GM12878 (cell line): ENCODE results near the gene CEP131. TPM values are rescaled to one million over a fixed set of nuclear protein-coding genes. Genes with fewer than 3 reads are reported as not detected.

Source experiments
- ATAC-seq: fragments of 200-7000 bp; cut with Tn5 transposase; 3 replicates; pipeline ENCODE4 v1.9.1; 2020; ENCODE audit warnings: mild to moderate bottlenecking, moderate library complexity
- BruUV-seq: library from RNA; stranded (reverse); fragments of 400-500 nt; replicated peaks from 2 replicates; lab custom pipeline; 2021; lab: Mats Ljungman, UMichigan
- CTCF ChIA-PET: fragments of 300-600 bp; sonication (Branson Sonifier 250); formaldehyde crosslinking; extraction: SDS; loops from one replicate; lab custom pipeline; 2021; ENCODE audit warnings: inconsistent platforms; lab: Yijun Ruan, JAX
- POLR2A ChIA-PET: fragments of 350-600 bp; formaldehyde crosslinking; extraction: SDS; loops from one replicate; lab custom pipeline; 2021; ENCODE audit warnings: inconsistent platforms; lab: Charles Lee
- RAD21 ChIA-PET: fragments of 300-600 bp; sonication (Branson Sonifier 250); formaldehyde crosslinking; loops from one replicate; lab custom pipeline; 2023; ENCODE audit warnings: antibody characterized with exemption; ENCODE audit not compliant: unreplicated experiment; lab: Charles Lee
- SMC1A ChIA-PET: fragments of 300-600 bp; sonication (Branson Sonifier 250); formaldehyde crosslinking; loops from one replicate; lab custom pipeline; 2023; ENCODE audit not compliant: unreplicated experiment, uncharacterized antibody; lab: Charles Lee
- DNase-seq: peaks from one replicate; pipeline ENCODE4 v3.0.0-alpha.2; 2011; ENCODE audit warnings: low read depth, low spot score
- FAIRE-seq: peaks from 3 replicates; lab custom pipeline; 2011; peaks lifted over from hg19 to GRCh38; lab: Jason Lieb, UNC
- H2AFZ ChIP-seq: 2 replicates; pipeline ENCODE4 v1.6.0; 2011; ENCODE audit warnings: low read depth, low read length, control low read depth; ENCODE audit not compliant: control insufficient read depth
- H3K27ac ChIP-seq: 2 replicates; pipeline ENCODE4 v1.5.1; 2011; ENCODE audit warnings: control low read depth; ENCODE audit not compliant: control insufficient read depth, insufficient read depth
- H3K27me3 ChIP-seq, 2 experiments: replicated peaks in 1 of 2; 2 replicates each; pipeline versions ENCODE4 v1.6.0 to v1.6.1; 2011; ENCODE audit warnings: low read length in 1 of 2; ENCODE audit not compliant: control insufficient read depth in 2 of 2, insufficient read depth in 2 of 2
- H3K36me3 ChIP-seq, 2 experiments: 2 replicates each; pipeline ENCODE4 v1.5.1; 2011; ENCODE audit warnings: low read length in 1 of 2; ENCODE audit not compliant: control insufficient read depth in 2 of 2, insufficient read depth in 2 of 2
- H3K4me1 ChIP-seq: 2 replicates; pipeline ENCODE4 v1.6.1; 2011; ENCODE audit warnings: mild to moderate bottlenecking, low read length, moderate library complexity, mixed read lengths; ENCODE audit not compliant: control insufficient read depth, insufficient read depth
- H3K4me2 ChIP-seq: 2 replicates; pipeline ENCODE4 v1.6.0; 2011; ENCODE audit warnings: control low read depth; ENCODE audit not compliant: control insufficient read depth, insufficient read depth
- H3K4me3 ChIP-seq: fragments of 200-600 bp; sonication (generic); 2 replicates; pipeline ENCODE4 v1.5.1; 2016
- H3K79me2 ChIP-seq: 2 replicates; pipeline ENCODE4 v1.6.0; 2011; ENCODE audit warnings: low read length; ENCODE audit not compliant: control insufficient read depth, insufficient read depth
- H3K9ac ChIP-seq: 2 replicates; pipeline ENCODE4 v1.8.0; 2011; ENCODE audit warnings: low read length, control low read depth, mixed read lengths; ENCODE audit not compliant: control insufficient read depth, insufficient read depth
- H3K9me3 ChIP-seq: replicated peaks from 3 replicates; pipeline ENCODE4 v1.5.1; 2011; ENCODE audit warnings: mild to moderate bottlenecking, low read length; ENCODE audit not compliant: control insufficient read depth, insufficient read depth
- H4K20me1 ChIP-seq: 2 replicates; pipeline ENCODE4 v1.6.0; 2011; ENCODE audit not compliant: control insufficient read depth, insufficient read depth
- BCL11A ChIP-seq: IDR thresholded peaks from 2 replicates; pipeline ENCODE4 v1.6.1; 2011; ENCODE audit warnings: low read depth, low read length
- EGR1 ChIP-seq, 2 experiments: IDR thresholded peaks; 1 replicate in 1 of 2; 2 replicates in 1 of 2; pipeline ENCODE4 v1.6.1; 2011 to 2012; ENCODE audit warnings: low read depth in 2 of 2, low read length in 2 of 2, borderline replicate concordance in 1 of 2, mild to moderate bottlenecking in 1 of 2, moderate library complexity in 1 of 2
- ELK1 ChIP-seq: IDR thresholded peaks from 2 replicates; pipeline ENCODE4 v1.6.1; 2012; ENCODE audit warnings: low read depth, low read length, improper control_type of control experiment
- ETV6 ChIP-seq, 2 experiments: fragments of 450-650 bp in 1 of 2; IDR thresholded peaks in 1 of 2; conservative IDR thresholded peaks in 1 of 2; 2 replicates each; pipeline ENCODE4 v1.6.1; 2014; ENCODE audit warnings: antibody characterized with exemption in 1 of 2, borderline replicate concordance in 1 of 2, low read depth in 1 of 2, mild to moderate bottlenecking in 1 of 2, moderate library complexity in 1 of 2
- GATAD2B ChIP-seq: fragments of 450-650 bp; conservative IDR thresholded peaks from 2 replicates; pipeline ENCODE4 v1.6.1; 2017; ENCODE audit warnings: low read depth, mild to moderate bottlenecking, moderate library complexity
- JUNB ChIP-seq: IDR thresholded peaks from 2 replicates; pipeline ENCODE4 v1.6.1; 2016; ENCODE audit warnings: antibody characterized with exemption, mild to moderate bottlenecking
- MAX ChIP-seq: IDR thresholded peaks from 2 replicates; pipeline ENCODE4 v1.6.1; 2012; ENCODE audit warnings: low read depth, low read length, improper control_type of control experiment
- NBN ChIP-seq: fragments of 450-650 bp; IDR thresholded peaks from 2 replicates; pipeline ENCODE4 v1.6.1; 2016
- STAT3 ChIP-seq: IDR thresholded peaks from 2 replicates; pipeline ENCODE4 v1.6.1; 2011; ENCODE audit warnings: low read depth, low read length, improper control_type of control experiment
- YBX1 ChIP-seq: fragments of 450-650 bp; IDR thresholded peaks from 2 replicates; pipeline ENCODE4 v1.6.1; 2016; ENCODE audit warnings: antibody characterized with exemption
- ZBTB4 ChIP-seq: fragments of 450-650 bp; formaldehyde crosslinking; IDR thresholded peaks from 2 replicates; pipeline ENCODE4 v1.4.0; 2022; ENCODE audit warnings: mild to moderate bottlenecking, moderate library complexity
- WGBS: methylation state at CpG from one replicate; pipeline ENCODE4 v1.1.6; 2016; ENCODE audit warnings: low lambda C conversion rate; ENCODE audit not compliant: insufficient replicate concordance, insufficient coverage; ENCODE audit errors: missing lambda C conversion rate; 5-methylcytosine and 5-hydroxymethylcytosine counted together
- in situ Hi-C: fragments of 300-500 bp; cut with MboI; formaldehyde crosslinking; loops from 9 replicates; pipeline ENCODE4 v1.14.3; 2018; ENCODE audit warnings: mixed read lengths
- intact Hi-C: fragments of 100-400 bp; cut with micrococcal nuclease; formaldehyde crosslinking; loops from one replicate; pipeline ENCODE4 v1.14.2; 2022; ENCODE audit not compliant: unreplicated experiment
- polyA plus RNA-seq, 11 experiments: library from polyadenylated mRNA; depleted of rRNA in 4 of 11; unstranded in 6 of 11; stranded (reverse) in 5 of 11; fragments of >200 nt; fragmentation: Nextera tagmentation in 4 of 11; fragmentation: Illumina TruSeq in 1 of 11; extraction: Ambion mirVana in 4 of 11; extraction: Trizol in 1 of 11; gene quantifications; 1 replicate in 1 of 11; 2 replicates in 10 of 11; pipeline versions ENCODE4 v1.2.1 to v1.2.3, GENCODE V29; 2011 to 2016; ENCODE audit warnings: inconsistent platforms in 2 of 11, missing spikeins in 2 of 11, low read depth in 1 of 11
- total RNA-seq, 4 experiments: library from RNA; depleted of rRNA in 3 of 4; stranded (reverse); fragments of >200 nt in 3 of 4; fragmentation: Illumina TruSeq in 1 of 4; extraction: Trizol in 1 of 4; gene quantifications; 2 replicates each; pipeline versions ENCODE4 v1.2.1 to v1.2.3, GENCODE V29; 2013 to 2021

CEP131 gene
- total and polyA plus RNA-seq, 10 of the 15 experiments (the other 5 are each of a cell fraction or from before 2014, with no cell fraction given) = 0.05 to 17.3 (median 6.7) TPM

- no peak for TF ChIP-seq ELK1
- TF ChIP-seq STAT3 = no peak
- TF ChIP-seq YBX1 = no peak
- TF ChIP-seq NBN = no peak
These were observed 10.4 kb downstream of the CEP131 start (continued) for GRCh38 chr17:81212365-81212764.

GRCh38 chr17:81210868-81211267, 11.9 kb downstream of the CEP131 start:
- WGBS = 59% methylated on average over 14 of the region's 14 CpGs
- Histone ChIP-seq H3K79me2 (no peaks in the 10 kb centered on the region), H2AFZ (no peak overlapping the region), H3K9ac (no peak overlapping the region), H3K9me3 (no peaks in the 10 kb centered on the region), H3K27ac (no peak overlapping the region), H3K4me1 (no peaks in the 10 kb centered on the region), H3K4me2 (no peak overlapping the region), H4K20me1 (no peaks in the 10 kb centered on the region), H3K27me3 (no peaks in the 10 kb centered on the region)
- ChIA-PET RAD21 (no interaction called here), POLR2A (no interaction called here), CTCF (interaction anchor here (0.6 kb wide), 1 partner anchor 11 kb away, joined by 4 read pairs; no protein-coding TSS in a partner anchor), SMC1A (no interaction called here)
- intact Hi-C loops = no loop called here
- no TSS peak for BruUV-seq
- ATAC-seq (no peak), DNase-seq (no peak), FAIRE-seq (no peak)
- TF ChIP-seq JUNB (no peak), MAX (no peak), GATAD2B (no peak), EGR1 (IDR thresholded peaks at IDR 0.05; ENCODE audit: borderline replicate concordance in 1 of 2, low read depth in 2 of 2, low read length in 2 of 2) (peak in 1 of 2 experiments; percentile 55; a peak in 1 of 3 replicates), NBN (no peak), BCL11A (no peak), ZBTB4 (CRISPR knock-in tag) (no peak), ETV6 (conservative IDR thresholded peaks at IDR 0.05 in 1 of 2, IDR thresholded peaks at IDR 0.05 in 1 of 2; ENCODE audit: borderline replicate concordance in 1 of 2, low read depth in 1 of 2) (no peak)
- TF ChIP-seq, all 136 proteins: peak for 1
- no peak overlapping the region for H3K4me3 ChIP-seq
- H3K36me3 ChIP-seq = peaks cover 0 to 12% of the 10 kb centered on the region in 2 experiments; a peak in 2 of 4 replicates
- in situ Hi-C loops = no loop called here
